ENCODE results near the gene CFAP74. TPM values are rescaled to one million over a fixed set of nuclear protein-coding genes. Genes with fewer than 3 reads are reported as not detected.

The CFAP74 gene
- total RNA-seq, 6 experiments from 2014 or later, result 0.16 to 3.5 (median 0.32) TPM; not detected in 1

DNA sequence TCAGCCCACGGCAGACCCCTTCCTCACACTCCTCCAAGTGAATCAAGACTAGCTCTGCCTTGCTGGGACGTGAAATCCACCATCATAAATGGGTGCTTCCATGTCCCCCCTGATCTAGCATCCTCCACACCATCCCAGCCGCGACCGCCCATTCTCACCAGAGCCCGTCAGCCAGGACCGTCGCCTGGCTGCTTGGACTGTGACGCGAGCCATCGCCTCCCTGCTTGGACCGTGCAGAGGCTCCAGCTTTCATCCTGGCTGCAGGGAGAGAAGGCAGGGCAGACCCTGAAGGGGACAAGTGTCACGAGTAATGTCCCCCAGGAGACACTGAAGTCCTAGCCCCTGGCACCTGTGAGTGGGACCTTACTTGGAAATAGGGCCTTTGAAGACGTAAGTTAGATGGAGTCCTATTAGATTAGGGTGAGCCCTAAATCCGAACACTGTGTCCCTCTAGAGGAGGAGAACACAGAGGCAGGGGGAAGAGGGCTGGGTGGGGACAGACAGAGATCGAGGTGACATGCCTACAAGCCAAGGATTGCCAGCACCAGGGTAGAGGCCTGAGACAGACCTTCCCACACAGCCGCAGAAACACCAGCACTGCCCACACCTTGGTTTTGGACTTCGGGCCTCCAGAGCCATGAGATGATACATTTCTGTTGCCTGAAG lies 33.9 kb upstream of the CFAP74 start:
- no peak for ATAC-seq
- no peaks in the 10 kb centered on the region for H3K36me3 ChIP-seq
- no peaks in the 10 kb centered on the region for H3K4me1 ChIP-seq
- no peak for DNase-seq
- H3K27ac ChIP-seq, result no peak overlapping the region
- TF ChIP-seq, protein P1, sequence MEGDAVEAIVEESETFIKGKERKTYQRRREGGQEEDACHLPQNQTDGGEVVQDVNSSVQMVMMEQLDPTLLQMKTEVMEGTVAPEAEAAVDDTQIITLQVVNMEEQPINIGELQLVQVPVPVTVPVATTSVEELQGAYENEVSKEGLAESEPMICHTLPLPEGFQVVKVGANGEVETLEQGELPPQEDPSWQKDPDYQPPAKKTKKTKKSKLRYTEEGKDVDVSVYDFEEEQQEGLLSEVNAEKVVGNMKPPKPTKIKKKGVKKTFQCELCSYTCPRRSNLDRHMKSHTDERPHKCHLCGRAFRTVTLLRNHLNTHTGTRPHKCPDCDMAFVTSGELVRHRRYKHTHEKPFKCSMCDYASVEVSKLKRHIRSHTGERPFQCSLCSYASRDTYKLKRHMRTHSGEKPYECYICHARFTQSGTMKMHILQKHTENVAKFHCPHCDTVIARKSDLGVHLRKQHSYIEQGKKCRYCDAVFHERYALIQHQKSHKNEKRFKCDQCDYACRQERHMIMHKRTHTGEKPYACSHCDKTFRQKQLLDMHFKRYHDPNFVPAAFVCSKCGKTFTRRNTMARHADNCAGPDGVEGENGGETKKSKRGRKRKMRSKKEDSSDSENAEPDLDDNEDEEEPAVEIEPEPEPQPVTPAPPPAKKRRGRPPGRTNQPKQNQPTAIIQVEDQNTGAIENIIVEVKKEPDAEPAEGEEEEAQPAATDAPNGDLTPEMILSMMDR (IDR thresholded peaks at IDR 0.05), result no peak
- no peak for TF ChIP-seq POLR2A (IDR thresholded peaks at IDR 0.05)
- intact Hi-C loops (cut with DNase I), result no loop called here
- H3K27me3 ChIP-seq, result no peaks in the 10 kb centered on the region
- H3K9me3 ChIP-seq, result no peaks in the 10 kb centered on the region
- WGBS (ENCODE audit: insufficient coverage, low coverage, low lambda C conversion rate, missing lambda C conversion rate), result 71% methylated on average over 13 of the region's 18 CpGs
- H3K4me3 ChIP-seq, result no peak overlapping the region

DNA sequence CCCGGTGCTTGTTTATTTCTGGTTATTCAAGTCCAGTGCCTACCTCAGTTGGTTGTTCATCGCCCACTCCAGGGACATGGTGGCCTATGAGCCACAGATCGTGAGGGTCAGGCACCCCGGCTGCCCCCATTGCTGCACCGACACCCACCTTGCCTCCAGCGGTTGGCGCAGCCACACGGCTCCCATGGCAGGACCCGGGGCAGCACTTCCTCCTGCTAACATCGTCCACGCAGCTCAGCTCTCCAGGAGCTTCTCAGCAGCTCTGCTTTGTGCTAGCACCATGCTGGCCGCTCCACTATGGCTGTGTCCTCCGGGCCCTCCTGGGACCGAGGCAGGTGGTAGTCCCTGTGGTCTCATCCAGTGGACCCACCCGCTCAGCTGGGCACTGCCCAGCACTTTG lies 32.7 kb upstream of the CFAP74 start:
- whole genome bisulfite sequencing (ENCODE audit: insufficient coverage, low coverage, low lambda C conversion rate, missing lambda C conversion rate), result 45% methylated on average over 3 of the region's 15 CpGs
- intact Hi-C loops (cut with DNase I), result no loop called here
- no peaks in the 10 kb centered on the region for H3K27me3 ChIP-seq

DNA sequence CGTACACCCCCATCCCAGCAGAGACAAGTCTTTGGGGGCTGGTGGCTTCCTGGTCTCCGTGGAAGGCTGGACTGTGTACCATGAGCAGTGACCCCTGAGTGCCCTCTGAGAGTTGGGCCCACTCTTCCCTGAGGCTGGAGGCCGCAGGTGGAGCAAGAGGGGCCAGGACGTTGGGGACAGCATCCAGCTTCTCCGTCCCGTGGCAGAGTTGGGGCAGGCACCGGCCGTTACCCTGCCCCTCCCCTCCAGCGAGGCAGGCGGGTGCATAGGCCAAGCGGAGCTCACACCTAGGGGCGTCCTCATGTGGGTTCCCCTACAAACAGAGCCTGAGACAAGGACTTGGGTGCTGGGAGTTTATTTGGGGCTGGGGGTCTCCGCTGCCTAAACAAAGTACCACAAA lies 29.6 kb upstream of the CFAP74 start:
- H3K36me3 ChIP-seq, result no peaks in the 10 kb centered on the region
- H3K4me1 ChIP-seq, result no peaks in the 10 kb centered on the region
- TF ChIP-seq, protein P1 (IDR thresholded peaks at IDR 0.05), result no peak
- no peak for TF ChIP-seq POLR2A (IDR thresholded peaks at IDR 0.05)
- H3K9me3 ChIP-seq, result no peaks in the 10 kb centered on the region
- DNase-seq (no peak), ATAC-seq (no peak)
- no peak overlapping the region for H3K27ac ChIP-seq
- no peak overlapping the region for H3K4me3 ChIP-seq
- no peaks in the 10 kb centered on the region for H3K27me3 ChIP-seq
- intact Hi-C loops (cut with DNase I), result no loop called here
- no CpG with 5 or more reads among the region's 13 CpGs for WGBS (ENCODE audit: insufficient coverage, low coverage, low lambda C conversion rate, missing lambda C conversion rate)

More for the DNA sequence above, 32.7 kb upstream of the CFAP74 start:
- DNase-seq, result no peak
- no peak for ATAC-seq
- Histone ChIP-seq H3K36me3 (no peaks in the 10 kb centered on the region), H3K9me3 (no peaks in the 10 kb centered on the region), H3K27ac (no peak overlapping the region), H3K4me3 (no peak overlapping the region), H3K4me1 (no peaks in the 10 kb centered on the region)
- TF ChIP-seq, protein P1 (IDR thresholded peaks at IDR 0.05), result no peak
- no peak for TF ChIP-seq POLR2A (IDR thresholded peaks at IDR 0.05)

DNA sequence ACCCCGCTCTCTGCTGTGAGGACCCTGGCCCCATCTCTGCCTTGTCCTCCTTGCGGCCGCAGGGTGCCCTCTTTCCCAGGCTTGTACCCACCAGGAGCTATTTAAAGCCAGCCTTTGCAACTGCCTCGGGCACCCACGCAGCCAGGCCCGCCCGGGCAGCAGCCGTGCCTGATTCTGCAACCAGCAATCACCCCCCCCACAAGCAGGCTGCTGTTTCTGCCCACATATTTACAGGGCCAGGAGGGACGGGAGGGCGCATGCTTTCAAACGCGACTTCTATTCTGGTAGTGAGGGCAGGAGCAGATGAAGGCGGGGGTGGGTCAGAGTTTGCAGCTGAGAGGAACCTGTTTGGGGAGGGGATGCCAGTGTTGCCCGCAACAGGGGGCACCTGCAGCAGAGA lies 29.2 kb upstream of the CFAP74 start:
- no peaks in the 10 kb centered on the region for H3K9me3 ChIP-seq
- no peak overlapping the region for H3K4me3 ChIP-seq
- DNase-seq (no peak), ATAC-seq (no peak)
- TF ChIP-seq, protein P1 (IDR thresholded peaks at IDR 0.05), result no peak
- TF ChIP-seq POLR2A (IDR thresholded peaks at IDR 0.05), result no peak
- H3K36me3 ChIP-seq, result no peaks in the 10 kb centered on the region
- WGBS (ENCODE audit: insufficient coverage, low coverage, low lambda C conversion rate, missing lambda C conversion rate), result 55% methylated on average over 10 of the region's 14 CpGs
- no peaks in the 10 kb centered on the region for H3K4me1 ChIP-seq
- intact Hi-C loops (cut with DNase I), result no loop called here
- no peak overlapping the region for H3K27ac ChIP-seq
- H3K27me3 ChIP-seq, result no peaks in the 10 kb centered on the region
